ENCODE data around the gene PRICKLE3.
"Not testable (repeated sequence)": the region's sequence is repeated elsewhere in the genome, so short reads cannot be mapped to it uniquely, and the experiment has no call there.

The PRICKLE3 gene

GRCh38 chrX:49178537-49178936, 7.6 kb downstream of the PRICKLE3 start:
- no peak for DNase-seq

- no peak for DNase-seq
These were observed 8.2 kb downstream of the PRICKLE3 start for GRCh38 chrX:49177873-49178480.

GRCh38 chrX:49177338-49177833, 8.8 kb downstream of the PRICKLE3 start:
- peak in 1 of 2 donors; percentile 25 for DNase-seq

- DNase-seq, result peak in 1 of 2 donors; percentile 2
These were observed 9.5 kb downstream of the PRICKLE3 start for GRCh38 chrX:49176421-49177326.

- DNase-seq, result no peak
These were observed 10.5 kb downstream of the PRICKLE3 start for GRCh38 chrX:49175435-49176274.

- no peak for DNase-seq
These were observed 11.4 kb downstream of the PRICKLE3 start for GRCh38 chrX:49174723-49175122.

GRCh38 chrX:49173544-49173943, 12.6 kb downstream of the PRICKLE3 start:
- not testable (repeated sequence) for DNase-seq

- DNase-seq, result peak; percentile 15 to 41
These were observed 13.8 kb downstream of the PRICKLE3 start for GRCh38 chrX:49172280-49172780.

GRCh38 chrX:49171752-49172279, 14.4 kb downstream of the PRICKLE3 start, which contains the start of gene PLP2:
PLP2 (plus strand) TSS chrX:49171898; CDS start chrX:49172001, 103 bp downstream.
- peak; percentile 7 to 16 for DNase-seq

GRCh38 chrX:49167740-49168108, 18.4 kb downstream of the PRICKLE3 start:
- DNase-seq, result no peak

- DNase-seq, result peak; percentile 40 to 76
These were observed 19.0 kb downstream of the PRICKLE3 start for GRCh38 chrX:49166914-49167739.

- DNase-seq, result peak; percentile 40 to 61
These were observed 20.0 kb downstream of the PRICKLE3 start for GRCh38 chrX:49165901-49166881.

GRCh38 chrX:49164589-49165360, 21.4 kb downstream of the PRICKLE3 start:
- no peak for DNase-seq

GRCh38 chrX:49163555-49164419, 22.4 kb downstream of the PRICKLE3 start:
- DNase-seq, result peak; percentile 36 to 69

GRCh38 chrX:49162620-49163019, 23.6 kb downstream of the PRICKLE3 start, which contains the start of gene MAGIX:
MAGIX (plus strand) TSS chrX:49162758; CDS start chrX:49162890, 132 bp downstream.
- no peak for DNase-seq

- no peak for DNase-seq
These were observed 24.5 kb downstream of the PRICKLE3 start for GRCh38 chrX:49161632-49162031.

- DNase-seq, result no peak
These were observed 25.3 kb downstream of the PRICKLE3 start for GRCh38 chrX:49160908-49161307.

GRCh38 chrX:49157194-49157593, 29.0 kb downstream of the PRICKLE3 start:
- DNase-seq, result no peak

All from bone marrow (tissue), 2 donors.